Common myeloid progenitor, CD34-positive (primary cell): ENCODE data around the gene MAP1LC3A.

Experiments
- CTCF ChIA-PET: fragments of 350-600 bp; sonication (Branson Sonifier 250); formaldehyde crosslinking; loops from one replicate; lab custom pipeline; 2021; ENCODE audit warnings: antibody characterized with exemption; lab: Charles Lee
- POLR2A ChIA-PET: fragments of 350-600 bp; sonication (Branson Sonifier 250); formaldehyde crosslinking; loops from one replicate; lab custom pipeline; 2021; ENCODE audit warnings: antibody characterized with exemption; lab: Charles Lee
- DNase-seq, 3 donors: peaks; one replicate each; pipeline versions ENCODE4 v3.0.0 to v3.0.0-alpha.2; 2013
- H3K27ac ChIP-seq, 2 experiments: 1 replicate in 1 of 2; 2 replicates in 1 of 2; pipeline ENCODE4 v1.7.0; 2013; ENCODE audit warnings: inconsistent platforms in 2 of 2, low read length in 2 of 2, mild to moderate bottlenecking in 2 of 2, low read depth in 1 of 2, moderate library complexity in 1 of 2; ENCODE audit not compliant: severe bottlenecking in 2 of 2, insufficient read depth in 1 of 2, poor library complexity in 1 of 2
- H3K27me3 ChIP-seq, 5 experiments: replicated peaks in 2 of 5; 1 replicate in 3 of 5; 2 replicates in 2 of 5; pipeline versions ENCODE4 v1.6.1 to v1.7.0; 2013; ENCODE audit warnings: low read length in 4 of 5, mild to moderate bottlenecking in 2 of 5, moderate library complexity in 2 of 5, inconsistent platforms in 1 of 5; ENCODE audit not compliant: insufficient read depth in 5 of 5, control insufficient read depth in 4 of 5
- H3K36me3 ChIP-seq, 4 experiments: 1 replicate in 2 of 4; 2 replicates in 2 of 4; pipeline versions ENCODE4 v1.6.1 to v1.7.0; 2013; ENCODE audit warnings: low read length in 3 of 4, control low read depth in 1 of 4, mild to moderate bottlenecking in 1 of 4; ENCODE audit not compliant: control insufficient read depth in 4 of 4, insufficient read depth in 4 of 4
- H3K4me1 ChIP-seq, 4 experiments: 1 replicate in 3 of 4; 2 replicates in 1 of 4; pipeline versions ENCODE4 v1.6.1 to v1.7.1; 2013; ENCODE audit warnings: low read length in 3 of 4, mild to moderate bottlenecking in 3 of 4, control low read depth in 1 of 4, inconsistent platforms in 1 of 4, moderate library complexity in 1 of 4; ENCODE audit not compliant: control insufficient read depth in 4 of 4, insufficient read depth in 4 of 4; ENCODE audit errors: control extremely low read depth in 1 of 4
- H3K4me3 ChIP-seq, 7 experiments: 1 replicate in 4 of 7; 2 replicates in 3 of 7; pipeline versions ENCODE4 v1.5.1 to v1.7.0; 2013; ENCODE audit warnings: mild to moderate bottlenecking in 7 of 7, low read length in 6 of 7, moderate library complexity in 6 of 7, inconsistent platforms in 2 of 7, low read depth in 2 of 7, control low read depth in 1 of 7; ENCODE audit not compliant: insufficient read depth in 4 of 7, control insufficient read depth in 1 of 7; ENCODE audit errors: extremely low read depth in 1 of 7
- H3K9me3 ChIP-seq, 5 experiments: 1 replicate in 4 of 5; 2 replicates in 1 of 5; pipeline versions ENCODE4 v1.6.1 to v1.7.1; 2013; ENCODE audit warnings: low read length in 4 of 5, mild to moderate bottlenecking in 2 of 5, inconsistent platforms in 1 of 5, low read depth in 1 of 5, moderate library complexity in 1 of 5; ENCODE audit not compliant: control insufficient read depth in 4 of 5, insufficient read depth in 2 of 5; ENCODE audit errors: control extremely low read depth in 1 of 5
- WGBS: methylation state at CpG from one replicate; pipeline ENCODE4 v1.1.5; 2013; ENCODE audit not compliant: insufficient coverage; 5-methylcytosine and 5-hydroxymethylcytosine counted together

MAP1LC3A gene

DNA sequence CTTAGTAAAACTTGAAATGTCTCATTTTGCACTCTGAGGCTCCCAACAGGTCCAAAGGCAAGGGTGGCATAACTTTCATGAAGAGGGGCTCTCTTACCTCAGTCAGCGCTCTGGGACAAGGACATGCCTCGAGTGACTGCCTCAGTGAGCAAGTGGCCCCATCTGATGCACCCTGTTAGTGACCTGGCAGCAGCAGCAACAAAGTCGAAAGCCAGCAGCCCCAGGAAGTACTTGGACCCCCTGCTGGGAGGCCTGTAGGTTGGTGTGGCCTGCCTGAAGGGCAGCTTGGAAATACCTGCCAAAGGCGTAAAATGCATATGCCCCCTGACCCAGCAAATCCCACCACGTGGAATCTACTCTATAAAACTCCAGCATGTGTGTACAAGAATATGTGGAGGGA is 13.2 kb downstream of the MAP1LC3A start:
- DNase-seq, result no peak
- Histone ChIP-seq H3K27ac (peak overlapping the region in 1 of 2 experiments; percentile 40), H3K4me1 (peaks cover 3 to 13% (median 9%) of the 10 kb centered on the region in 4 experiments), H3K4me3 (no peak overlapping the region), H3K9me3 (no peaks in the 10 kb centered on the region), H3K36me3 (peaks cover 0 to 28% (median 19%) of the 10 kb centered on the region in 4 experiments), H3K27me3 (no peaks in the 10 kb centered on the region)
- CTCF ChIA-PET, result interaction anchor here (1.6 to 1.7 kb wide), 2 partner anchors 8 to 33 kb away, joined by 5 to 6 read pairs; no protein-coding TSS in a partner anchor
- POLR2A ChIA-PET, result no interaction called here
- 100% methylated on average over 2 of the region's 5 CpGs for WGBS

DNA sequence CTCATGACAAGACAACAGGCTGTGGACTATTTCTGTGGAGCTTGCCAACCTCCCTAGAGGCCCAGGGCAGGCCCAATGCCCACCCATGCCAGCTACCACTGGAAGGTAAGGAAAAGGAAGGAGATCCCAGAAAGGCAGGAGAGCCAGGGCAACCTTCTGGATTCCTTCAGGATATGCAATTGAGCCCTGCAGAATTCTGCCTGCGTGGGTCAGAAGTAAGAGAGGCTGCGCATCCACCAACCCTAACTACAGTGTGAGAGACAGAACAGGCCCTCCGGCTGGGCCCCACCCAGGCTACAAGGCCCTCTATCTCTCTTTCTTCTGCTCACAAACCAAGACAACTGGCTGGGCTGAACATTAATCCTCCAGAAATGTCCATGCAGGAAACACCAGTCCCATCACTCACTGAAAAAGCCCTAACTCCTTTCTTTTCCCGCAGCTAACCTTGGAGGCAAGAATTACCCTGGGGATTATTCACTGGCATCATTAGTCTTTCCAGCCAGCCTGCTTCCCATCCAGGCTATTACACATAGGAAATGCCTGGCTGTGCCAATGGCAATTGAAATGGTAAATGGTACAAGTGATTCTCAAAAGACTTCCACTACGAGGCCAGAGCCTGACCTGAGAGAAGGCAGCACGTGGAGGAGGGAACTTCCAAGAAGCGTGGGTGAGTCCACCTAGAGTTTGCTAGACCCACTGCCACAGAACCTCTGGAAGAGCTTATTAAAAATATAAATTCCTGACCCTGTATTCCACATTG is 15.2 kb downstream of the MAP1LC3A start:
- 98% methylated on average over 7 of the region's 7 CpGs for WGBS
- ChIA-PET CTCF (interaction anchor here (1.2 to 2.9 kb wide), 3 partner anchors 10 to 35 kb away, joined by 3 to 17 read pairs (median 3); no protein-coding TSS in a partner anchor), POLR2A (interaction anchor here (0.6 kb wide), 1 partner anchor 191 kb away, joined by 10 read pairs; no protein-coding TSS in a partner anchor)
- no peaks in the 10 kb centered on the region for H3K27me3 ChIP-seq
- no peaks in the 10 kb centered on the region for H3K9me3 ChIP-seq
- no peak overlapping the region for H3K27ac ChIP-seq
- H3K36me3 ChIP-seq, result peaks cover 3 to 23% (median 14%) of the 10 kb centered on the region in 4 experiments
- H3K4me1 ChIP-seq, result peaks cover 3 to 13% (median 9%) of the 10 kb centered on the region in 4 experiments
- no peak overlapping the region for H3K4me3 ChIP-seq
- no peak for DNase-seq

DNA sequence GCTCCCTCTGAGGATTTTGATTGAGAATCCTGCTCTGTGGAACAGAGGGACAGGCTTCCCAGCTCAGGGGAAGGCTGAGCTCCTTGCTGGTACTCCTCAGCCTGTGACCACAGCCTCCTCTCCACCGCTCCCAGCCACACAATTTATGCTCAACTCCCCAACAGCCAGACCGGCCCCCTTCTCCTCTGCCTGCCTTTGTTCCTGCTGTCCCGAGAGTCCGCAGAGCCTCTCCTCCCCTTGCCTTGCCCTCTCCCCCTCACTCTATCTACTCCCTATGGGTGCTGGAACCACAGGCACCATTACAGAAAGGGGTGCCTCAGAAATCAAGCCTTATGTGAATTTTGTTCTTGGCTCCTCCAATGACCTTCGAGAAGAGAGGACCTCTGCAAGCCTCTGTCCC is 15.9 kb downstream of the MAP1LC3A start:
- ChIA-PET POLR2A (no interaction called here), CTCF (interaction anchor here (1.2 to 2.9 kb wide), 2 partner anchors 10 to 35 kb away, joined by 3 to 17 read pairs; no protein-coding TSS in a partner anchor)
- Histone ChIP-seq H3K27ac (no peak overlapping the region), H3K27me3 (no peaks in the 10 kb centered on the region), H3K36me3 (peaks cover 3 to 23% (median 14%) of the 10 kb centered on the region in 4 experiments), H3K4me1 (peaks cover 3 to 13% (median 9%) of the 10 kb centered on the region in 4 experiments), H3K9me3 (no peaks in the 10 kb centered on the region), H3K4me3 (no peak overlapping the region)
- WGBS, result 97% methylated on average over 3 of the region's 5 CpGs
- DNase-seq, result no peak

- no peak overlapping the region for H3K27ac ChIP-seq
- H3K36me3 ChIP-seq, result peaks cover 3 to 23% (median 12%) of the 10 kb centered on the region in 4 experiments
- peaks cover 3 to 13% (median 9%) of the 10 kb centered on the region in 4 experiments for H3K4me1 ChIP-seq
- H3K4me3 ChIP-seq, result no peak overlapping the region
- H3K27me3 ChIP-seq, result no peaks in the 10 kb centered on the region
- no peaks in the 10 kb centered on the region for H3K9me3 ChIP-seq
- 94% methylated on average over 5 of the region's 6 CpGs for WGBS
- CTCF ChIA-PET, result interaction anchor here (2.9 kb wide), 1 partner anchor 11 kb away, joined by 17 read pairs; no protein-coding TSS in a partner anchor
- POLR2A ChIA-PET, result no interaction called here
- no peak for DNase-seq
Observed at GRCh38 chr20:34574861-34575260, 16.3 kb downstream of the MAP1LC3A start.

DNA sequence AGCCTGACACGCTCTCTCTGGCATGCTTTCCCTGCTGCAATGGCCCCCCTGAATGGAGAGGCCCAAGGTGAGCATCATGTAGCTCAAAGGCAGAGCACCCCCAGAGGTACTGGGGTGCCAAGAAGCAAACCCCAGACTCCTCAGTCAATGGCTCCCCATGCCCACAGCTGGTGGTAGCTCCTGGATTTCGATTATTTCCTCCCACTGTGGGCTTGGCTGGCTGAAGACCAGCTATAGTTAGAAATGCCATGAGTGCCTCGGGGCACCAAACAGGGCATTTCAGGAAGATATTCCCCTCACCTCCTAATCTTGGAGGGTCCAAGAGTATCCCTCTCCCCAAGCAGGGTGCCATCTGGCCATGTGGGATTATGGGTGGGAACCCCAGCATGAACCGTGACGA is 16.8 kb downstream of the MAP1LC3A start:
- Histone ChIP-seq H3K4me1 (peaks cover 3 to 13% (median 9%) of the 10 kb centered on the region in 4 experiments), H3K27me3 (no peaks in the 10 kb centered on the region), H3K27ac (no peak overlapping the region), H3K4me3 (no peak overlapping the region), H3K9me3 (no peaks in the 10 kb centered on the region), H3K36me3 (peaks cover 3 to 23% (median 12%) of the 10 kb centered on the region in 4 experiments)
- WGBS, result 100% methylated on average over 5 of the region's 5 CpGs
- DNase-seq, result no peak
- CTCF ChIA-PET, result interaction anchor here (2.9 kb wide), 1 partner anchor 11 kb away, joined by 17 read pairs; no protein-coding TSS in a partner anchor
- POLR2A ChIA-PET, result no interaction called here

DNA sequence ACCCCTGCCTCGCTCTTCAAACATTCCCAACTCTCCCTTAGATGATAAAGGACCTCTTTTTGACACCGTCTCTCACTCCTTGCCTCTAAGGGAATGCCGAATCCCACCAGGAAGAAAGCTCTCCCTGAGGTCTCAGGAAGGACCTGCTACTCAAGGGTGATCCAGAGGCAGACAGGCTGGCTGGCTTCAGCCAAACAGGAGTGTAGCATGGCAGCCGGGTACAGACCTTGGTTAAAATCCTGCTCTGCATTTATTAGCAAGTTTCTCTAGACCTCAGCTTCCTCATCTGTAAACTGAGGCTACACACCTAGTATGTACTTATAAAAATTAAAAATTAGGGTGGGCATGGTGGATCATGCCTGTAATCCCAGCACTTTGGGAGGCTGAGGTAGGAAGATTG is 17.2 kb downstream of the MAP1LC3A start:
- Histone ChIP-seq H3K4me3 (no peak overlapping the region), H3K27ac (no peak overlapping the region), H3K9me3 (no peaks in the 10 kb centered on the region), H3K27me3 (no peaks in the 10 kb centered on the region), H3K36me3 (peaks cover 3 to 25% (median 13%) of the 10 kb centered on the region in 4 experiments), H3K4me1 (peaks cover 3 to 12% (median 10%) of the 10 kb centered on the region in 4 experiments)
- ChIA-PET POLR2A (no interaction called here), CTCF (no interaction called here)
- WGBS, result 97% methylated on average over 3 of the region's 4 CpGs
- DNase-seq, result no peak

GRCh38 chr20:34577061-34577460 is 18.5 kb downstream of the MAP1LC3A start:
- Histone ChIP-seq H3K27ac (no peak overlapping the region), H3K9me3 (no peaks in the 10 kb centered on the region), H3K4me3 (no peak overlapping the region), H3K4me1 (peaks cover 0 to 16% (median 6%) of the 10 kb centered on the region in 4 experiments), H3K27me3 (no peaks in the 10 kb centered on the region), H3K36me3 (peaks cover 3 to 21% (median 12%) of the 10 kb centered on the region in 4 experiments)
- ChIA-PET POLR2A (no interaction called here), CTCF (no interaction called here)
- no peak for DNase-seq
- 100% methylated on average over 3 of the region's 4 CpGs for WGBS
